Adrenal gland (tissue), 12 donors: ENCODE results near the gene PRKN. TPM values are rescaled to one million over a fixed set of nuclear protein-coding genes. Genes with fewer than 3 reads are reported as not detected.

Experiments
- DNase-seq, 7 donors: peaks; one replicate each; pipeline ENCODE4 v3.0.0-alpha.2; 2019 to 2020
- H3K27ac ChIP-seq, 5 donors: fragments of 200-600 bp; sonication (generic) in 4 of 5; 1 replicate in 3 of 5; 2 replicates in 2 of 5; pipeline versions ENCODE4 v1.5.1 to v1.8.0; 2016 to 2020; ENCODE audit warnings: mild to moderate bottlenecking in 1 of 5
- H3K27me3 ChIP-seq: fragments of 200-600 bp; 2 replicates; pipeline ENCODE4 v1.8.0; 2021
- H3K36me3 ChIP-seq, 2 donors: fragments of 200-600 bp; replicated peaks in 1 of 2; 1 replicate in 1 of 2; 2 replicates in 1 of 2; pipeline versions ENCODE4 v1.5.1 to v1.8.0; 2018 to 2022
- H3K4me1 ChIP-seq, 2 donors: fragments of 200-600 bp; replicated peaks in 1 of 2; 1 replicate in 1 of 2; 2 replicates in 1 of 2; pipeline versions ENCODE4 v1.5.1 to v1.8.0; 2018 to 2021
- H3K4me3 ChIP-seq, 4 donors: fragments of 200-600 bp; sonication (generic) in 3 of 4; one replicate each; pipeline ENCODE4 v1.5.1; 2016 to 2018
- H3K9me3 ChIP-seq, 3 donors: fragments of 200-600 bp; sonication (generic) in 1 of 3; replicated peaks in 1 of 3; 1 replicate in 2 of 3; 2 replicates in 1 of 3; pipeline versions ENCODE4 v1.5.1 to v1.8.0; 2016 to 2021
- POLR2A ChIP-seq, 2 donors: fragments of 450-650 bp; IDR thresholded peaks; one replicate each; pipeline ENCODE4 v1.6.1; 2017; ENCODE audit warnings: antibody characterized with exemption in 2 of 2, mild to moderate bottlenecking in 2 of 2, moderate library complexity in 1 of 2
- WGBS, 4 donors: extraction: QIAGEN DNeasy Blood & Tissue Kit in 2 of 4; methylation state at CpG; one replicate each; pipeline versions ENCODE4 v1.1.5 to v1.1.7; 2013 to 2017; 5-methylcytosine and 5-hydroxymethylcytosine counted together
- intact Hi-C, 2 donors: fragments of 100-400 bp; cut with DNase I; formaldehyde crosslinking; loops; one replicate each; pipeline versions ENCODE4 v1.14.1 to v1.15.0; 2022 to 2023
- polyA plus RNA-seq, 3 donors: library from polyadenylated mRNA; stranded (reverse); fragments of 200-250 nt in 2 of 3; fragments of 350-450 nt in 1 of 3; fragmentation: Illumina TruSeq in 1 of 3; extraction: RNeasy Lipid Tissue Mini Kit (QIAGEN cat#74804) in 1 of 3; gene quantifications; one replicate each; pipeline ENCODE4 v1.2.3, GENCODE V29; 2013 to 2014
- total RNA-seq, 9 donors: library from RNA; depleted of rRNA in 4 of 9; stranded (reverse); fragments of >200 nt in 4 of 9; fragments of 120-200 nt in 1 of 9; fragmentation: NEBNext Ultra II Directional in 1 of 9; extraction: Animal tissue kit (Norgen Biotek cat#: 25700) in 1 of 9; gene quantifications; one replicate each; pipeline versions ENCODE4 v1.1.0 to v1.2.4, GENCODE V29; 2013 to 2023
- TF ChIP-seq, protein P1 (sequence below), 6 experiments: fragments of 450-650 bp in 4 of 6; fragments of 200-600 bp in 2 of 6; sonication (generic) in 1 of 6; IDR thresholded peaks; 1 replicate in 5 of 6; 2 replicates in 1 of 6; pipeline versions ENCODE4 v1.5.1 to v1.8.0; 2016 to 2021; ENCODE audit warnings: antibody characterized with exemption in 6 of 6, mild to moderate bottlenecking in 2 of 6, moderate library complexity in 1 of 6
- donor health status: healthy with polysubstance abuse.
- donor health status: Bipolar disorder and iron deficiency.
- donor health status: DM: yes; HTN: yes; CAD: no.
- donor health status: DM: no; HTN: no; CAD: no.
- donor health status: DM: no; HTN: no; CAD: no.
- donor health status: DM: yes; HTN: yes; CAD: no.

Gene PRKN
- total and polyA plus RNA-seq, 12 donors = 1.9 to 159 (median 13.3) TPM

DNA sequence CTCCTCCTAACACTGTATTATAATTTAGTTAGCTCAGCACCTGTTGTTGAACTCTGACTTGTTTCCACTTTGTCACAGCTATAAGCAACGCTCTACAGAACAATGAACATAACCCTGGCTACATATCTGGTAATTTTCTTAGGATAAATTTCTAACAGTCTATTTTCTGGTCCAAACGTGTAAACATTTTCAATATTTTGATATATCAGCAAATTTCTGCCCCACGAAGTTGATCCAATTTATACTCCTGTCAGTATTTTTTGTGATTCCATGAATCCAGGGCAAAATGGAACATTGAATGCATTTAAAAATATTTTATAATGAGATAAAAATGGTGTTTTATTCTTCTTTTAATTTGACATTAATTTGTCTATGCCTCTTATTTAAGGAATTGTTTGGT is 1005.2 kb downstream of the PRKN start:
- Histone ChIP-seq H3K4me1 (no peaks in the 10 kb centered on the region), H3K27me3 (no peaks in the 10 kb centered on the region), H3K36me3 (no peaks in the 10 kb centered on the region), H3K4me3 (no peak overlapping the region), H3K27ac (no peak overlapping the region), H3K9me3 (no peaks in the 10 kb centered on the region)
- DNase-seq = no peak
- intact Hi-C loops = no loop called here
- 80 to 87% (median 82%) methylated on average over 3 of the region's 3 CpGs for WGBS, 4 donors
- TF ChIP-seq, protein P1, sequence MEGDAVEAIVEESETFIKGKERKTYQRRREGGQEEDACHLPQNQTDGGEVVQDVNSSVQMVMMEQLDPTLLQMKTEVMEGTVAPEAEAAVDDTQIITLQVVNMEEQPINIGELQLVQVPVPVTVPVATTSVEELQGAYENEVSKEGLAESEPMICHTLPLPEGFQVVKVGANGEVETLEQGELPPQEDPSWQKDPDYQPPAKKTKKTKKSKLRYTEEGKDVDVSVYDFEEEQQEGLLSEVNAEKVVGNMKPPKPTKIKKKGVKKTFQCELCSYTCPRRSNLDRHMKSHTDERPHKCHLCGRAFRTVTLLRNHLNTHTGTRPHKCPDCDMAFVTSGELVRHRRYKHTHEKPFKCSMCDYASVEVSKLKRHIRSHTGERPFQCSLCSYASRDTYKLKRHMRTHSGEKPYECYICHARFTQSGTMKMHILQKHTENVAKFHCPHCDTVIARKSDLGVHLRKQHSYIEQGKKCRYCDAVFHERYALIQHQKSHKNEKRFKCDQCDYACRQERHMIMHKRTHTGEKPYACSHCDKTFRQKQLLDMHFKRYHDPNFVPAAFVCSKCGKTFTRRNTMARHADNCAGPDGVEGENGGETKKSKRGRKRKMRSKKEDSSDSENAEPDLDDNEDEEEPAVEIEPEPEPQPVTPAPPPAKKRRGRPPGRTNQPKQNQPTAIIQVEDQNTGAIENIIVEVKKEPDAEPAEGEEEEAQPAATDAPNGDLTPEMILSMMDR (IDR thresholded peaks at IDR 0.05) = no peak
- TF ChIP-seq POLR2A (IDR thresholded peaks at IDR 0.05) = no peak

DNA sequence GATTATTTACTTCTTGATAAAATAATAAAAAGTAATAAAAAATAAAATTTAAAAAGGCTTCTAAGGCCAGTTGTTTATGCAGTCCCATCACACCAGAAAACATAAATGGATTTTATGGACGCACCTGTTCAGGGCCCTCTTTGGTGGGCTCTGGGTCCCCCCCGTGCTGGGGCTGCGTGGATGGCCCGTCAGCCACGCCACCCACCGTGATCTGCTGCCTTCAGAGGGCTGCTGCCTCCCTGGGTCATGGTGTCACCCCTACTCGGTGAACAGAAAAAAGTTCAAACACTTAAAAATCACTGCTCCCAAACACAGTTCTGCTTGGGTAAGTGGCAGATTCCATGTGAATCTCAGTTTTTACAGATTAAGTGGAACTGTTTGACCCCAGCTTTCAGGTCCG is 1006.1 kb downstream of the PRKN start:
- H3K27me3 ChIP-seq = no peaks in the 10 kb centered on the region
- intact Hi-C loops = no loop called here
- TF ChIP-seq POLR2A (IDR thresholded peaks at IDR 0.05) = no peak
- TF ChIP-seq, protein P1 (IDR thresholded peaks at IDR 0.05) = no peak
- WGBS, 4 donors = 85 to 87% (median 86%) methylated on average over 8 of the region's 8 CpGs
- H3K36me3 ChIP-seq = no peaks in the 10 kb centered on the region
- no peaks in the 10 kb centered on the region for H3K9me3 ChIP-seq
- no peak overlapping the region for H3K27ac ChIP-seq
- no peaks in the 10 kb centered on the region for H3K4me1 ChIP-seq
- DNase-seq = no peak
- no peak overlapping the region for H3K4me3 ChIP-seq

DNA sequence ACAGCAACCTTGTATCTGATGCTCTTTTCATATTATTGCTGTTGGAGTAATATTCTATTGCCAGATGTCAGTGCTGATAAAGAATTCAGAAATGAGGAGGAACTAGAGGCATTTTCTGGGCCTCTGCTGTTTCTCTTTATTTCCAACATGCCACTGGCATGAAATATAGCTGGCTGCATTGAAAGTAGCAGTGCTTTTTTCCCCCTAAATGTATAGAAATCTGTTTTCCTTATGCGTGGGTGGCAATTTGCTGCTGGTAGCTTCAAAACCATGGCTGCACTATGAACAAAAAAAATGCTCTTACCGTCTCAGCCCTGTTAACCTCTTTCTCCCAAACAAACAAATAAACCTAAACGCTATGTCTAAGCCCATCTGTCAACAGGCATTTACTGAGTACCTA is 1011.4 kb downstream of the PRKN start:
- intact Hi-C loops = no loop called here
- DNase-seq = no peak
- Histone ChIP-seq H3K9me3 (no peaks in the 10 kb centered on the region), H3K27ac (no peak overlapping the region), H3K4me3 (no peak overlapping the region), H3K36me3 (no peaks in the 10 kb centered on the region), H3K27me3 (no peaks in the 10 kb centered on the region), H3K4me1 (no peaks in the 10 kb centered on the region)
- no peak for TF ChIP-seq POLR2A (IDR thresholded peaks at IDR 0.05)
- TF ChIP-seq, protein P1 (IDR thresholded peaks at IDR 0.05) = no peak
- 76 to 83% (median 82%) methylated on average over 3 of the region's 3 CpGs for WGBS, 4 donors

DNA sequence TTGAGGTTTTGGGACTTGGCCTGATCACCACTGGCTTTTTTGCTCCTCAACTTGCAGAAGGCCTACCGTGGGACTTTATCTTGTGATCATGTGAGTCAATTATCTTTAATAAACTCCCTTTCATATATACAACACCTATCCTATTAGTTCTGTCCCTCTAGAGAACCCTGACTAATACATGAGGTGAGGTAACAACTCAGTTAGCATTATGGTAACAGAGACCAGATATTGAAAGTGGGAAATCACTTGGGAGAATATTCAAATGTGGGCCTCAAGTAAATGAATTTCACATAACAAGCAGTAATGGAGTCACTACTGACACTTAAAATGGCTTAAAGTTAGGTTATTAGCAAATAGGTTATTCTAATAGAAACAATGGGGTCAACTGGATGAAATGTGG is 1015.6 kb downstream of the PRKN start:
- no peaks in the 10 kb centered on the region for H3K9me3 ChIP-seq
- H3K4me1 ChIP-seq = no peaks in the 10 kb centered on the region
- 81 to 100% (median 89%) methylated on average over 1 of the region's 1 CpG for WGBS, 4 donors
- no peak overlapping the region for H3K27ac ChIP-seq
- intact Hi-C loops = no loop called here
- no peak for DNase-seq
- no peaks in the 10 kb centered on the region for H3K27me3 ChIP-seq
- TF ChIP-seq, protein P1 (IDR thresholded peaks at IDR 0.05) = no peak
- no peak for TF ChIP-seq POLR2A (IDR thresholded peaks at IDR 0.05)
- H3K36me3 ChIP-seq = no peaks in the 10 kb centered on the region
- no peak overlapping the region for H3K4me3 ChIP-seq
